ENCODE data around the gene ATF2. TPM values are rescaled to one million over a fixed set of nuclear protein-coding genes. Genes with fewer than 3 reads are reported as not detected.

ATF2 gene
- total and polyA plus RNA-seq, 2 of the 8 experiments (the other 6 are each of a cell fraction or from before 2014, with no cell fraction given) = 31.2 to 46.5 TPM

- Histone ChIP-seq H4K91ac (replicated peaks; ENCODE audit: insufficient read length, low read length) (no peak overlapping the region), H3K56ac (replicated peaks; ENCODE audit: insufficient read length, low read depth, low read length) (no peak overlapping the region), H2AK5ac (ENCODE audit: low read depth, low read length) (no peak overlapping the region), H4K20me1 (replicated peaks in 1 of 2; ENCODE audit: control insufficient read depth in 1 of 2, insufficient read depth in 2 of 2, low read length in 2 of 2) (no peaks in the 10 kb centered on the region), H3K79me1 (ENCODE audit: low read depth, low read length) (no peaks in the 10 kb centered on the region), H3K23me2 (ENCODE audit: low read depth, low read length) (no peaks in the 10 kb centered on the region), H3K14ac (ENCODE audit: insufficient read length) (no peak overlapping the region), H3K9ac (replicated peaks in 1 of 4; ENCODE audit: extremely low read depth in 1 of 4, low read depth in 3 of 4, low read length in 3 of 4) (no peak overlapping the region), H2BK120ac (replicated peaks; ENCODE audit: low read depth, low read length) (no peak overlapping the region), H3K4me3 (ENCODE audit: extremely low read depth in 1 of 4, insufficient read depth in 2 of 4, low read depth in 3 of 4, low read length in 4 of 4) (no peak overlapping the region), H3K4ac (replicated peaks; ENCODE audit: insufficient read length, low read depth, low read length) (no peak overlapping the region), H3K27me3 (replicated peaks in 1 of 4; ENCODE audit: control insufficient read depth in 3 of 4, extremely low read depth in 1 of 4, insufficient read depth in 3 of 4, low read length in 3 of 4) (peaks cover 0 to 2% (median 0%) of the 10 kb centered on the region in 4 experiments; a peak in 1 of 7 replicates), H4K5ac (ENCODE audit: insufficient read length, low read depth, low read length) (no peak overlapping the region), H3K4me2 (ENCODE audit: insufficient read depth in 1 of 2, low read depth in 2 of 2, low read length in 2 of 2) (no peak overlapping the region), H3K23ac (ENCODE audit: insufficient read length) (no peak overlapping the region), H3K4me1 (replicated peaks in 1 of 4; ENCODE audit: control insufficient read depth in 3 of 4, insufficient read depth in 4 of 4, low read length in 3 of 4) (no peaks in the 10 kb centered on the region), H2BK20ac (ENCODE audit: low read length) (no peak overlapping the region), H2BK5ac (ENCODE audit: low read depth, low read length) (no peak overlapping the region), H3K36me3 (ENCODE audit: control insufficient read depth in 2 of 4, insufficient read depth in 4 of 4, low read length in 3 of 4) (peaks cover 0 to 10% (median 4%) of the 10 kb centered on the region in 4 experiments; a peak in 3 of 8 replicates), H3K27ac (ENCODE audit: low read depth, low read length) (no peak overlapping the region), H3K18ac (ENCODE audit: extremely low read depth, low read length) (no peak overlapping the region), H4K8ac (ENCODE audit: extremely low read depth, insufficient read depth, low read length) (no peak overlapping the region), H2BK15ac (ENCODE audit: low read length) (no peak overlapping the region), H3K79me2 (ENCODE audit: control insufficient read depth in 1 of 2, insufficient read depth in 2 of 2, low read length in 2 of 2) (no peaks in the 10 kb centered on the region), H2AFZ (ENCODE audit: low read length) (no peak overlapping the region), H2BK12ac (ENCODE audit: low read depth, low read length) (no peak overlapping the region), H3K9me3 (ENCODE audit: insufficient read depth in 2 of 2, low read depth in 1 of 2, low read length in 1 of 2) (no peaks in the 10 kb centered on the region)
- WGBS, 2 experiments (ENCODE audit: extremely low coverage in 1 of 2, insufficient coverage in 1 of 2, insufficient read length in 1 of 2, insufficient replicate concordance in 2 of 2, low coverage in 1 of 2, low lambda C conversion rate in 2 of 2, missing lambda C conversion rate in 1 of 2) = 93% methylated on average over 1 of the region's 1 CpG; no CpG with 5 or more reads in 1 of the 2 experiments
- ChIA-PET POLR2A (ENCODE audit: partially characterized antibody) (no interaction called here), CTCF (ENCODE audit: partially characterized antibody) (no interaction called here)
- no peak for FAIRE-seq
- no peak for DNase-seq (ENCODE audit: low read depth in 1 of 2, low spot score in 2 of 2)
- no peak for TF ChIP-seq TAF7 (optimal IDR thresholded peaks at IDR 0.05; ENCODE audit: borderline replicate concordance, low read depth, low read length)
- TF ChIP-seq JUND (IDR thresholded peaks at IDR 0.05; ENCODE audit: low read length) = no peak
- no peak for TF ChIP-seq CTCF (IDR thresholded peaks at IDR 0.05; ENCODE audit: control extremely low read depth in 1 of 3, insufficient read depth in 1 of 3, low read depth in 1 of 3, low read length in 3 of 3)
- TF ChIP-seq TCF12 (IDR thresholded peaks at IDR 0.05; ENCODE audit: low read depth, low read length) = no peak
- no peak for TF ChIP-seq SP4 (IDR thresholded peaks at IDR 0.05; ENCODE audit: low read length)
- TF ChIP-seq RAD21 (IDR thresholded peaks at IDR 0.05 in 1 of 2, conservative IDR thresholded peaks at IDR 0.05 in 1 of 2; ENCODE audit: low read depth in 2 of 2, low read length in 2 of 2) = no peak
- TF ChIP-seq SIRT6 (IDR thresholded peaks at IDR 0.05; ENCODE audit: low read length) = no peak
- TF ChIP-seq BRCA1 (IDR thresholded peaks at IDR 0.05; ENCODE audit: low read depth, low read length) = no peak
- no peak for TF ChIP-seq EZH2 (IDR thresholded peaks at IDR 0.05; ENCODE audit: low read depth, low read length, severe bottlenecking)
- no peak for TF ChIP-seq SAP30 (IDR thresholded peaks at IDR 0.05; ENCODE audit: insufficient read depth, insufficient replicate concordance, low read length)
- no peak for TF ChIP-seq KDM5A (IDR thresholded peaks at IDR 0.05; ENCODE audit: low read length)
- TF ChIP-seq SIN3A (conservative IDR thresholded peaks at IDR 0.05 in 1 of 2, IDR thresholded peaks at IDR 0.05 in 1 of 2; ENCODE audit: low read depth in 1 of 2, low read length in 2 of 2) = no peak
Observed at GRCh38 chr2:175068534-175068933, 99.5 kb downstream of the ATF2 start.
